ENCODE results near the gene WLS. TPM values are rescaled to one million over a fixed set of nuclear protein-coding genes. Genes with fewer than 3 reads are reported as not detected.

WLS gene
- total RNA-seq, 4 donors from 2014 or later, result 34.8 to 78.9 (median 44.4) TPM

- Histone ChIP-seq H3K4me3 (no peak overlapping the region), H3K4me1 (peaks cover 0 to 56% (median 11%) of the 10 kb centered on the region in 4 donors), H3K27ac (peak overlapping the region in 2 of 4 donors; percentile 10 to 39), H3K9me3 (no peaks in the 10 kb centered on the region), H3K27me3 (no peaks in the 10 kb centered on the region), H3K36me3 (no peaks in the 10 kb centered on the region)
- no peak for DNase-seq (ENCODE audit: low spot score in 2 of 2)
- no peak for TF ChIP-seq POLR2A (IDR thresholded peaks at IDR 0.05)
- TF ChIP-seq EP300 (IDR thresholded peaks at IDR 0.05), result no peak
- TF ChIP-seq, protein P1, sequence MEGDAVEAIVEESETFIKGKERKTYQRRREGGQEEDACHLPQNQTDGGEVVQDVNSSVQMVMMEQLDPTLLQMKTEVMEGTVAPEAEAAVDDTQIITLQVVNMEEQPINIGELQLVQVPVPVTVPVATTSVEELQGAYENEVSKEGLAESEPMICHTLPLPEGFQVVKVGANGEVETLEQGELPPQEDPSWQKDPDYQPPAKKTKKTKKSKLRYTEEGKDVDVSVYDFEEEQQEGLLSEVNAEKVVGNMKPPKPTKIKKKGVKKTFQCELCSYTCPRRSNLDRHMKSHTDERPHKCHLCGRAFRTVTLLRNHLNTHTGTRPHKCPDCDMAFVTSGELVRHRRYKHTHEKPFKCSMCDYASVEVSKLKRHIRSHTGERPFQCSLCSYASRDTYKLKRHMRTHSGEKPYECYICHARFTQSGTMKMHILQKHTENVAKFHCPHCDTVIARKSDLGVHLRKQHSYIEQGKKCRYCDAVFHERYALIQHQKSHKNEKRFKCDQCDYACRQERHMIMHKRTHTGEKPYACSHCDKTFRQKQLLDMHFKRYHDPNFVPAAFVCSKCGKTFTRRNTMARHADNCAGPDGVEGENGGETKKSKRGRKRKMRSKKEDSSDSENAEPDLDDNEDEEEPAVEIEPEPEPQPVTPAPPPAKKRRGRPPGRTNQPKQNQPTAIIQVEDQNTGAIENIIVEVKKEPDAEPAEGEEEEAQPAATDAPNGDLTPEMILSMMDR (IDR thresholded peaks at IDR 0.05), result no peak
- WGBS, 2 donors, result 24 to 27% methylated on average over 3 of the region's 3 CpGs
Observed at GRCh38 chr1:68206848-68207689, 25.3 kb downstream of the WLS start.

GRCh38 chr1:68205794-68206358 is 26.4 kb downstream of the WLS start:
- Histone ChIP-seq H3K27ac (peak overlapping the region in 1 of 4 donors; percentile 39), H3K9me3 (no peaks in the 10 kb centered on the region), H3K4me3 (no peak overlapping the region), H3K4me1 (peaks cover 0 to 63% (median 10%) of the 10 kb centered on the region in 4 donors), H3K27me3 (no peaks in the 10 kb centered on the region), H3K36me3 (no peaks in the 10 kb centered on the region)
- WGBS, 2 donors, result 89 to 95% methylated on average over 3 of the region's 3 CpGs
- no peak for TF ChIP-seq EP300 (IDR thresholded peaks at IDR 0.05)
- DNase-seq (ENCODE audit: low spot score in 2 of 2), result no peak

DNA sequence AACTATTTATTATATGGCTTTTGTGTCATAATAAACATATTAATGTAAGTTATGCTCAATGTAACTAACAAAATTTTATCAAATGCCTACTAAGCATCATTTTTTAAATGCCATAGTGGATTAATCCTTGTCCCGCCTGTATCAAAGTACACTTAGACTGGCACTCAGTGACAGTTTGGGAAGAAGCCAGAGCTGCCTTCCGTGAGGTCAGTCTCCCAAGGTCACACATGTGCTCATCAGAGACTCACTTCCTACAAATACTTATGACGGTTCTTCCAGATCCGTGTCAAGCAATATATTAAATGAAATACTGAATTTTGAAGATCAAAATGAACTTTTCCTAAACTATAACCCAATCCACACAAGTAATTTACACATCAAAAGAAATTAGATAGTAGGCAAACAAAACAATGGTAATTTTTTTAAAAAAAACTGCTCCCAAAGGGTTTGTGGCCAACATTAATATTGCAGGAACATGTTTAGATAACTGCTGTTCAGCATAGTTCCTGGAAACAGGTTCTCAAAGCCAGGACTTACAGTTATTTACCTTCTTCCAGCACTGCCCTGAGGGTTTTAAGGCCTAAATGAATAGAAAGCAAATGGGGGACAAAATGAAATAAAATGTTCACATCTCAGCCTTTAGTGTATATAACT is 27.2 kb downstream of the WLS start:
- TF ChIP-seq POLR2A (IDR thresholded peaks at IDR 0.05), result no peak
- TF ChIP-seq, protein P1 (IDR thresholded peaks at IDR 0.05), result peak in 1 of 5 experiments; percentile 26
- TF ChIP-seq EP300 (IDR thresholded peaks at IDR 0.05), result no peak
- Histone ChIP-seq H3K27ac (no peak overlapping the region), H3K27me3 (no peaks in the 10 kb centered on the region), H3K4me1 (peaks cover 0 to 56% (median 7%) of the 10 kb centered on the region in 4 donors), H3K4me3 (no peak overlapping the region), H3K9me3 (no peaks in the 10 kb centered on the region), H3K36me3 (no peaks in the 10 kb centered on the region)
- WGBS, 2 donors, result 72 to 74% methylated on average over 4 of the region's 4 CpGs
- no peak for DNase-seq (ENCODE audit: low spot score in 2 of 2)

DNA sequence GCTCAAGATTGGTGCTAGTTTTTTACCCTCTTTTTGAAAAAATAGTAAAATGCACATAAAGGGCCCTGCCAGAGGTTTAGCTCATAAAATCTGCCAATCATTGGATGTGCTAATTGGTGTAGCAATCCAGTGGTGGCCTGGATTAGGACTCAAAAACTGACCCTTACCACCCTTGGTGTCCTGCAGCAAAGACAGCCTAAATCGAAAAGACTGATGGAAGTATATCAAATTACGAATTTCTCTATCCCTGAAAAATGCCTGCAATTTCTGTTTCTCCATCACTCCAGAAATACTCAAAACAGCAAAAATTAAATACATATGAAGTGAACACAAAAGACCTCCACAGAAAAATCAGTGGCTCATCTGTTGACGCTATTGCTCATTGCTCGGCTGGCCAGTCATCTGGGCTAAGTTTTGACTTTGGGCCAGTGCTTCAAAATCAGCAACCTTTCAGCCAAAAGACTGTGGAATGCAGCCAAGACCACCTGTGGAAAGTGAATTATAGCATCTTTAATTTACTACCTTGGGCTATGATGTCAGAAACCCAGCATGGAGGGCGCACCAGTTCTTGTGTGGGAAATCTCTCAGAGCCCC is 30.0 kb downstream of the WLS start:
- WGBS, 2 donors, result 68 to 77% methylated on average over 5 of the region's 5 CpGs
- no peaks in the 10 kb centered on the region for H3K9me3 ChIP-seq
- H3K36me3 ChIP-seq, result no peaks in the 10 kb centered on the region
- TF ChIP-seq, protein P1 (IDR thresholded peaks at IDR 0.05), result no peak
- TF ChIP-seq EP300 (IDR thresholded peaks at IDR 0.05) (no peak), POLR2A (IDR thresholded peaks at IDR 0.05) (no peak)
- no peaks in the 10 kb centered on the region for H3K27me3 ChIP-seq
- H3K4me1 ChIP-seq, result peaks cover 0 to 49% (median 4%) of the 10 kb centered on the region in 4 donors
- no peak for DNase-seq (ENCODE audit: low spot score in 2 of 2)
- no peak overlapping the region for H3K27ac ChIP-seq
- H3K4me3 ChIP-seq, result no peak overlapping the region

GRCh38 chr1:68201546-68202238 is 30.6 kb downstream of the WLS start:
- Histone ChIP-seq H3K36me3 (no peaks in the 10 kb centered on the region), H3K4me1 (peaks cover 0 to 49% (median 3%) of the 10 kb centered on the region in 4 donors), H3K27ac (no peak overlapping the region), H3K9me3 (no peaks in the 10 kb centered on the region), H3K27me3 (no peaks in the 10 kb centered on the region), H3K4me3 (no peak overlapping the region)
- no peak for DNase-seq (ENCODE audit: low spot score in 2 of 2)
- 61 to 66% methylated on average over 7 of the region's 7 CpGs for WGBS, 2 donors
- TF ChIP-seq EP300 (IDR thresholded peaks at IDR 0.05) (no peak), POLR2A (IDR thresholded peaks at IDR 0.05) (no peak)
- TF ChIP-seq, protein P1 (IDR thresholded peaks at IDR 0.05), result no peak

All from tibial nerve (tissue), 4 donors.